HCT116 (cell line): Measurements from ENCODE around the gene ANXA7. TPM values are rescaled to one million over a fixed set of nuclear protein-coding genes. Genes with fewer than 3 reads are reported as not detected.

ENCODE experiments used
- ATAC-seq: fragments of 200-7000 bp; cut with Tn5 transposase; 2 replicates; pipeline ENCODE4 v1.9.1; 2020; ENCODE audit warnings: mild to moderate bottlenecking, moderate library complexity
- BruUV-seq: library from RNA; stranded (reverse); fragments of 400-500 nt; replicated peaks from 2 replicates; lab custom pipeline; 2021; lab: Mats Ljungman, UMichigan
- CTCF ChIA-PET: fragments of 300-600 bp; sonication (Branson Sonifier 250); formaldehyde crosslinking; loops from one replicate; lab custom pipeline; 2021; ENCODE audit warnings: antibody characterized with exemption; lab: Charles Lee
- POLR2A ChIA-PET: fragments of 300-600, 350-600 bp; sonication (Branson Sonifier 250); formaldehyde crosslinking; loops from one replicate; lab custom pipeline; 2021; ENCODE audit warnings: antibody characterized with exemption; lab: Charles Lee
- RAD21 ChIA-PET, 2 experiments: fragments of 300-600 bp; sonication (Branson Sonifier 250); formaldehyde crosslinking; loops; one replicate each; lab custom pipeline; 2023; ENCODE audit warnings: low total read pairs in 2 of 2; ENCODE audit not compliant: uncharacterized antibody in 2 of 2, unreplicated experiment in 2 of 2, low non-redundant PET in 1 of 2; lab: Charles Lee
- DNase-seq: peaks from one replicate; pipeline ENCODE4 v3.0.0-alpha.2; 2010; ENCODE audit warnings: low read depth, low spot score
- H2AFZ ChIP-seq: fragments of 200-600 bp; shearing (Covaris generic), sonication (generic); 2 replicates; pipeline ENCODE4 v1.6.1; 2017; ENCODE audit warnings: low read depth, mixed run types, mixed read lengths, antibody characterized with exemption, low read length; ENCODE audit not compliant: poor library complexity, severe bottlenecking
- H3K27ac ChIP-seq: 2 replicates; pipeline ENCODE4 v1.5.1; 2012; ENCODE audit warnings: low read depth, low read length
- H3K27me3 ChIP-seq: fragments of 200-600 bp; sonication (generic); 2 replicates; pipeline ENCODE4 v1.6.1; 2016; ENCODE audit warnings: mixed run types, low read length, mixed read lengths; ENCODE audit not compliant: insufficient read depth
- H3K36me3 ChIP-seq, 2 experiments: fragments of 200-500 bp in 1 of 2; fragments of 200-600 bp in 1 of 2; sonication (Bioruptor generic) in 1 of 2; sonication (generic) in 1 of 2; 2 replicates each; pipeline versions ENCODE4 v1.5.1 to v1.6.1; 2014 to 2016; ENCODE audit warnings: low read length in 2 of 2, inconsistent platforms in 1 of 2, mixed read lengths in 1 of 2, mixed run types in 1 of 2; ENCODE audit not compliant: insufficient read depth in 2 of 2, control insufficient read depth in 1 of 2
- H3K4me1 ChIP-seq, 2 experiments: fragments of 200-600 bp in 1 of 2; sonication (generic) in 1 of 2; 2 replicates each; pipeline versions ENCODE4 v1.5.1 to v1.6.1; 2012 to 2017; ENCODE audit warnings: low read length in 2 of 2, inconsistent platforms in 1 of 2, mild to moderate bottlenecking in 1 of 2, mixed read lengths in 1 of 2, mixed run types in 1 of 2, moderate library complexity in 1 of 2; ENCODE audit not compliant: insufficient read depth in 2 of 2, control insufficient read depth in 1 of 2
- H3K4me2 ChIP-seq: fragments of 200-600 bp; sonication (generic); 2 replicates; pipeline ENCODE4 v1.6.1; 2017; ENCODE audit warnings: mixed run types, low read length, mixed read lengths
- H3K4me3 ChIP-seq, 2 experiments: fragments of 200-600 bp in 1 of 2; sonication (generic) in 1 of 2; replicated peaks in 1 of 2; 2 replicates each; pipeline ENCODE4 v1.5.1; 2011 to 2016; ENCODE audit warnings: low read length in 2 of 2, control low read depth in 1 of 2, low read depth in 1 of 2, mild to moderate bottlenecking in 1 of 2, mixed read lengths in 1 of 2, mixed run types in 1 of 2
- H3K79me2 ChIP-seq: fragments of 200-600 bp; sonication (generic); 2 replicates; pipeline ENCODE4 v1.6.1; 2017; ENCODE audit warnings: mild to moderate bottlenecking, mixed run types, low read length, moderate library complexity, mixed read lengths; ENCODE audit not compliant: insufficient read depth
- H3K9ac ChIP-seq: fragments of 200-600 bp; sonication (generic); 2 replicates; pipeline ENCODE4 v1.6.1; 2016; ENCODE audit warnings: low read length, mixed read lengths
- H3K9me2 ChIP-seq: fragments of 200-600 bp; sonication (generic), shearing (Covaris generic); 2 replicates; pipeline ENCODE4 v1.6.1; 2017; ENCODE audit warnings: mixed run types, mild to moderate bottlenecking, moderate library complexity; ENCODE audit not compliant: insufficient read depth
- H3K9me3 ChIP-seq, 2 experiments: fragments of 200-500 bp in 1 of 2; fragments of 200-600 bp in 1 of 2; sonication (Bioruptor generic) in 1 of 2; sonication (generic) in 1 of 2; 2 replicates each; pipeline ENCODE4 v1.6.1; 2014 to 2017; ENCODE audit warnings: low read length in 2 of 2, mixed read lengths in 2 of 2, inconsistent platforms in 1 of 2, low read depth in 1 of 2, mild to moderate bottlenecking in 1 of 2, mixed run types in 1 of 2, moderate library complexity in 1 of 2; ENCODE audit not compliant: control insufficient read depth in 1 of 2, insufficient read depth in 1 of 2
- H4K20me1 ChIP-seq: fragments of 200-600 bp; sonication (generic), shearing (Covaris generic); 2 replicates; pipeline ENCODE4 v1.6.1; 2017; ENCODE audit warnings: mixed run types, mild to moderate bottlenecking, moderate library complexity; ENCODE audit not compliant: insufficient read depth
- CBX3 ChIP-seq: IDR thresholded peaks from 2 replicates; pipeline ENCODE4 v1.6.1; 2012; ENCODE audit warnings: low read depth
- EGR1 ChIP-seq: IDR thresholded peaks from 2 replicates; pipeline ENCODE4 v1.6.1; 2012; ENCODE audit warnings: low read depth
- ELF1 ChIP-seq: IDR thresholded peaks from 2 replicates; pipeline ENCODE4 v1.6.1; 2012; ENCODE audit warnings: low read depth, borderline replicate concordance
- JUND ChIP-seq: IDR thresholded peaks from 2 replicates; pipeline ENCODE4 v1.6.1; 2012
- SP1 ChIP-seq: IDR thresholded peaks from 2 replicates; pipeline ENCODE4 v1.6.1; 2012; ENCODE audit warnings: low read depth
- YY1 ChIP-seq: IDR thresholded peaks from 2 replicates; pipeline ENCODE4 v1.6.1; 2011; ENCODE audit warnings: low read length, low read depth, moderate library complexity, mild to moderate bottlenecking; ENCODE audit not compliant: insufficient replicate concordance; ENCODE audit errors: extremely low read depth
- intact Hi-C: fragments of 100-400 bp; cut with micrococcal nuclease; formaldehyde crosslinking; loops from 2 replicates; pipeline ENCODE4 v1.10.0; 2022
- total RNA-seq: library from RNA; stranded (reverse); gene quantifications from one replicate; pipeline ENCODE4 v1.2.1, GENCODE V29; 2021; ENCODE audit not compliant: unreplicated experiment
- TF ChIP-seq, protein P1 (sequence below): IDR thresholded peaks from 2 replicates; pipeline ENCODE4 v1.6.1; 2012; ENCODE audit warnings: low read depth

The ANXA7 gene
- total RNA-seq, 1 experiment from 2014 or later = 105 TPM

DNA sequence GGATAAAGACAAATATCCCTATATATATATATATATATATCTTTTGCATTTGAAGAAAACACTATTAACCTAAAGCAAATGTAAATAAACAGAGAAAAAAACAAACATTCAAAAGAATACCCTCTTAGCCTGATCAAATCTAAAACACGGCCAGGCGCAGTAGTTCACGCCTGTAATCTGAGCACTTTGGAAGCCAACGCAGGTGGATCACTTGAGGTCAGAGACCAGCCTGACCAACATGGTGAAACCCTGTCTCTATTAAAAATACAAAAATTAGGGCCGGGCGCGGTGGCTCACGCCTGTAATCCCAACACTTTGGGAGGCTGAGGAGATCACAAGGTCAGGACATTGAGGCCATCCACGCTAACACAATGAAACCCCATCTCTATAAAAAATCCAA is 9.2 kb downstream of the ANXA7 start:
- ATAC-seq (no peak), DNase-seq (no peak)
- no peak overlapping the region for H3K9ac ChIP-seq
- H3K27ac ChIP-seq = no peak overlapping the region
- H3K79me2 ChIP-seq = peaks cover 95% of the 10 kb centered on the region
- CTCF ChIA-PET = no interaction called here
- TF ChIP-seq CBX3 (no peak), YY1 (no peak), ELF1 (no peak)
- BruUV-seq = no TSS peak
- peaks cover 9% of the 10 kb centered on the region; the same call in 1 of the 2 replicates for H4K20me1 ChIP-seq
- no peaks in the 10 kb centered on the region for H3K9me2 ChIP-seq
- H3K4me1 ChIP-seq = peaks cover 5 to 16% of the 10 kb centered on the region in 2 experiments
- H3K4me3 ChIP-seq = no peak overlapping the region
- no peak overlapping the region for H3K4me2 ChIP-seq
- 0 out of 4 replicates have a peak, but pooled peaks cover 0 to 7% of the 10 kb centered on the region in 2 experiments for H3K36me3 ChIP-seq
- no peak overlapping the region for H2AFZ ChIP-seq
- POLR2A ChIA-PET = no interaction called here
- no peaks in the 10 kb centered on the region for H3K9me3 ChIP-seq
- intact Hi-C loops = no loop called here
- no peaks in the 10 kb centered on the region for H3K27me3 ChIP-seq
- RAD21 ChIA-PET = no interaction called here

DNA sequence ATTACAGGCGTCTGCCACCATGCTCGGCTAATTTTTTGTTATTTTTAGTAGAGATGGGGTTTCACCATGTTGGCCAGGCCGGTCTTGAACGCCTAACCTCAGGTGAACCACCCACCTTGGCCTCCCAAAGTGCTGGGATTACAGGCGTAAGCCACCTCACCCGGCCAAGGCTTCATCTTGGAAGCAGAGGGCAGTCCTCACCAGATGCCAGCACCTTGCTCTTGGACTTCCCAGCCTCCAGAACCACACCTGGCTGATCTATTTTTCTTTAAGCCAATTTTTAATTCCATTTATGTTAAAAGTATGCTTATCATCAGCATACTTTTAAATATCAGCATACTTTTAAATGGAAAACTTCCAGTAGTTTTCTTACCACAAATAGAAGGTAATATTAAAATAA is 12.2 kb downstream of the ANXA7 start:
- Histone ChIP-seq H3K9me3 (no peaks in the 10 kb centered on the region), H4K20me1 (no peaks in the 10 kb centered on the region; the same call in 1 of the 2 replicates), H2AFZ (no peak overlapping the region), H3K4me1 (no peaks in the 10 kb centered on the region; a peak in 1 of 4 replicates), H3K4me3 (no peak overlapping the region), H3K27me3 (no peaks in the 10 kb centered on the region), H3K79me2 (peaks cover 82% of the 10 kb centered on the region), H3K36me3 (peaks cover 6 to 13% of the 10 kb centered on the region in 2 experiments), H3K9ac (no peak overlapping the region), H3K9me2 (no peaks in the 10 kb centered on the region), H3K27ac (no peak overlapping the region), H3K4me2 (no peak overlapping the region)
- POLR2A ChIA-PET = no interaction called here
- intact Hi-C loops = no loop called here
- DNase-seq = no peak
- BruUV-seq = no TSS peak
- CTCF ChIA-PET = no interaction called here
- ATAC-seq = no peak
- no peak for TF ChIP-seq EGR1
- TF ChIP-seq, protein P1, sequence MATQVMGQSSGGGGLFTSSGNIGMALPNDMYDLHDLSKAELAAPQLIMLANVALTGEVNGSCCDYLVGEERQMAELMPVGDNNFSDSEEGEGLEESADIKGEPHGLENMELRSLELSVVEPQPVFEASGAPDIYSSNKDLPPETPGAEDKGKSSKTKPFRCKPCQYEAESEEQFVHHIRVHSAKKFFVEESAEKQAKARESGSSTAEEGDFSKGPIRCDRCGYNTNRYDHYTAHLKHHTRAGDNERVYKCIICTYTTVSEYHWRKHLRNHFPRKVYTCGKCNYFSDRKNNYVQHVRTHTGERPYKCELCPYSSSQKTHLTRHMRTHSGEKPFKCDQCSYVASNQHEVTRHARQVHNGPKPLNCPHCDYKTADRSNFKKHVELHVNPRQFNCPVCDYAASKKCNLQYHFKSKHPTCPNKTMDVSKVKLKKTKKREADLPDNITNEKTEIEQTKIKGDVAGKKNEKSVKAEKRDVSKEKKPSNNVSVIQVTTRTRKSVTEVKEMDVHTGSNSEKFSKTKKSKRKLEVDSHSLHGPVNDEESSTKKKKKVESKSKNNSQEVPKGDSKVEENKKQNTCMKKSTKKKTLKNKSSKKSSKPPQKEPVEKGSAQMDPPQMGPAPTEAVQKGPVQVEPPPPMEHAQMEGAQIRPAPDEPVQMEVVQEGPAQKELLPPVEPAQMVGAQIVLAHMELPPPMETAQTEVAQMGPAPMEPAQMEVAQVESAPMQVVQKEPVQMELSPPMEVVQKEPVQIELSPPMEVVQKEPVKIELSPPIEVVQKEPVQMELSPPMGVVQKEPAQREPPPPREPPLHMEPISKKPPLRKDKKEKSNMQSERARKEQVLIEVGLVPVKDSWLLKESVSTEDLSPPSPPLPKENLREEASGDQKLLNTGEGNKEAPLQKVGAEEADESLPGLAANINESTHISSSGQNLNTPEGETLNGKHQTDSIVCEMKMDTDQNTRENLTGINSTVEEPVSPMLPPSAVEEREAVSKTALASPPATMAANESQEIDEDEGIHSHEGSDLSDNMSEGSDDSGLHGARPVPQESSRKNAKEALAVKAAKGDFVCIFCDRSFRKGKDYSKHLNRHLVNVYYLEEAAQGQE = no peak
- TF ChIP-seq SP1 = no peak
- no peak for TF ChIP-seq JUND
- RAD21 ChIA-PET = no interaction called here
